ENCODE data around the gene SMCO1.
"Not testable (repeated sequence)": the region's sequence is repeated elsewhere in the genome, so short reads cannot be mapped to it uniquely, and the experiment has no call there.

SMCO1 gene

DNA sequence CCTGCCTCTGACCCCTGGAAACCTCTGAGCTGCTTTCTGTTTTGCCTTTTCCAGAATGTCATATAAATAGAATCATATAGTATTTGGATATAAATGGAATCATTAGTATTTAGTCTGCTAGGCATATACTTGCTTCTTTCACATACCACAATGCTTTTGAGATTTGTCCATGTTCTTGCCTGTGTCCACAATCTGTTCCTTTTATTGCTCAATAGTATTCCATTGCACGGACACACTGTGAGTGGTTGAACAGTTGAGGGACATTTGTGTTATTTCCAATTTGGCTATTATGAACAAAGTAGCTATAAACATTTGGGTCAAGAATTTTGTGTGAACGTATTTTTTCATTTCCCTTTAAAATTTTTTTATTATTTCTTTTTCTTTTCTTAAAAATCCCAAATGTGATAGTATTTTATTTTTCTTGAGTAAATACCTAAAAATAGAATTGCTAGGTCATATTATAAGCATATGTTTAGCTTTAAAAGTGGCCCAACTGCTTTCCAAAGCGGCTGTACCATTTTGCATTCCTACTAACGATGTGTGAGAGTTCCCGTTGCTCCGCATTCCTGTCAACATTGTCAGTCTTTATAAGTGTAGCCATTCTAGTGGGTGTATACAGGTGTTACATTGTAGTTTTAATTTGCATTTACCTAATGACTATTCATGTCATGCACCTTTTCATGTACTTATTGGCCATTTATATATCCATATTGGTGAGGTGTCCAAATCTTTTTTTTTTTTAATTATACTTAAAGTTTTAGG is 26.7 kb upstream of the SMCO1 start:
- no peak for ATAC-seq (ENCODE audit: low read depth)
- no peak for DNase-seq (ENCODE audit: low spot score in 2 of 2)

DNA sequence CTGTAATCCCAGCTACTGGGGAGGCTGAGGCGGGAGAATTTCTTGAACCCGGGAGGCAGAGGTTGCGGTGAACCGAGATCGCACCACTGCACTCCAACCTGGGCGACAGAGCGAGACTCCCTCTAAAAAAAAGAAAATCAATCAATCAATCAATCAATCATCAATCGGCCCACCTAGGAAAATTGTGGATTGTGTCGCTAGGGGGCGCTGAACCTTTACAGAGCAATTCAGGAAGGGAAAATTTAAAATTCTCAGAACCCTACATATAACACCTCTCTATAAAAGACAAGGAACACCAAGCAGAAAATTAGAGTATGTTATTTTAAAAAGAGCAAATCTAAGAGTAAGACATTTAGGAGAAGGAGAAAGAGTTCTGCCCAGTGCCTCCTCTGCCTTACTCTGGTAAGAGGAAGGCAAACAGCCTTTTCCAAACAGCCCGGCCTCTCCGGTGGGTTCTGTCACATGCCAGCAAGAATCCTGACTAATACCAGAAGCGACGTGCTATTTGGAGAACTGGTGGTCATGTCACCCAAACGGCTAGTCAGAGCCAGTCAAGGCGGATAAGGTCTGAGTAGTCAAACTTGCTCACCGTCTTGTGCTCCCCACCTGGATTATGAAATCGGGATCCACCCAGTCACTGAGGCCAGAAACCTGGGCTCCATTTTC is 22.3 kb upstream of the SMCO1 start:
- Mint-ChIP-seq H3K9me3 (no peaks in the 10 kb centered on the region), H3K27me3 (peaks cover 6% of the 10 kb centered on the region), H3K27ac (no peak overlapping the region), H3K4me3 (no peak overlapping the region), H3K36me3 (no peaks in the 10 kb centered on the region), H3K4me1 (no peaks in the 10 kb centered on the region)
- DNase-seq (ENCODE audit: low spot score in 2 of 2) (peak; percentile 48 to 52), ATAC-seq (ENCODE audit: low read depth) (peak; percentile 35)

More for the DNA sequence above, 26.7 kb upstream of the SMCO1 start:
- H3K9me3 Mint-ChIP-seq: no peaks in the 10 kb centered on the region
- peaks cover 4% of the 10 kb centered on the region for H3K27me3 Mint-ChIP-seq
- no peaks in the 10 kb centered on the region for H3K4me1 Mint-ChIP-seq
- H3K4me3 Mint-ChIP-seq: no peak overlapping the region
- no peak overlapping the region for H3K27ac Mint-ChIP-seq
- no peaks in the 10 kb centered on the region for H3K36me3 Mint-ChIP-seq

DNA sequence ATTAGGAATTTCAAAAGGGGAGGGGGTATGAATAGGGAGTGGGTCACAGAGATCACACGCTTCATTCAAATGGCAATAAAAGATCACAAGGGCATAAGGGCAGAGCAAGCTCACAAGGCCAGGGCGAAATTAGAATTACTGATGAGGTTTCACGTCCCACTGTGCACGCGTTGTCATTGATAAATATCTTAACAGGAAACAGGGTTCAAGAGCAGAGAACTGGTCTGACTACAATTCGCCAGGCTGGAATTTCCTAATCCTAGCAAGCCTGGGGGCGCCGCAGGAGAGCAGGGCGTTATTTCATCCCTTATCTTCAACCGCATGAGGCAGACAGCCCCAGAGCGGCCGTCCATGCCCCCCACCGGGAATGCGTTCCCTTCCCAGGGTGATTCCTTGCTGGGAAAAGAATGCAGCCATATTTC is 18.1 kb upstream of the SMCO1 start:
- no peaks in the 10 kb centered on the region for H3K4me1 Mint-ChIP-seq
- ATAC-seq (ENCODE audit: low read depth): no peak
- H3K9me3 Mint-ChIP-seq: peaks cover 6% of the 10 kb centered on the region
- H3K27me3 Mint-ChIP-seq: peaks cover 8% of the 10 kb centered on the region
- no peak for DNase-seq (ENCODE audit: low spot score in 2 of 2)
- peaks cover 4% of the 10 kb centered on the region for H3K36me3 Mint-ChIP-seq
- H3K27ac Mint-ChIP-seq: no peak overlapping the region
- H3K4me3 Mint-ChIP-seq: no peak overlapping the region

DNA sequence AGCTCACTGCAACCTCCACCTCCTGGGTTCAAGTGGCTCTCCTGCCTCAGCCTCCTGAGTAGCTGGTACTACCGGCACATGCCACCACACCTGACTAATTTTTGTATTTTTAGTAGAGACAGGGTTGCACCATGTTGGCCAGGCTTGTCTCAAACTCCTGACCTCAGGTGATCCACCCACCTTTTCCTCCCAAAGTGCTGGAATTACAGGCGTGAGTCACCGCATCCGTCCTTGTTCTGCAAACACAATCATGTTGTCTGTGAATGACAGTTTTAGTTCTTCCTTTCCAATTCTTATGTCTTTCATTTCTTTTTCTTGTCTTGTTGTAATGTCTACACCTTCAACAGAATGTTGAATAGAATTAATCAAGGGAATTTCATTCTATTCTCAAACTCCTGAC is 16.3 kb upstream of the SMCO1 start:
- ATAC-seq (ENCODE audit: low read depth): no peak
- Mint-ChIP-seq H3K9me3 (peaks cover 6% of the 10 kb centered on the region), H3K27ac (no peak overlapping the region), H3K36me3 (peaks cover 4% of the 10 kb centered on the region), H3K4me3 (no peak overlapping the region), H3K27me3 (peaks cover 4% of the 10 kb centered on the region), H3K4me1 (peaks cover 3% of the 10 kb centered on the region)
- DNase-seq (ENCODE audit: low spot score in 2 of 2): no peak

DNA sequence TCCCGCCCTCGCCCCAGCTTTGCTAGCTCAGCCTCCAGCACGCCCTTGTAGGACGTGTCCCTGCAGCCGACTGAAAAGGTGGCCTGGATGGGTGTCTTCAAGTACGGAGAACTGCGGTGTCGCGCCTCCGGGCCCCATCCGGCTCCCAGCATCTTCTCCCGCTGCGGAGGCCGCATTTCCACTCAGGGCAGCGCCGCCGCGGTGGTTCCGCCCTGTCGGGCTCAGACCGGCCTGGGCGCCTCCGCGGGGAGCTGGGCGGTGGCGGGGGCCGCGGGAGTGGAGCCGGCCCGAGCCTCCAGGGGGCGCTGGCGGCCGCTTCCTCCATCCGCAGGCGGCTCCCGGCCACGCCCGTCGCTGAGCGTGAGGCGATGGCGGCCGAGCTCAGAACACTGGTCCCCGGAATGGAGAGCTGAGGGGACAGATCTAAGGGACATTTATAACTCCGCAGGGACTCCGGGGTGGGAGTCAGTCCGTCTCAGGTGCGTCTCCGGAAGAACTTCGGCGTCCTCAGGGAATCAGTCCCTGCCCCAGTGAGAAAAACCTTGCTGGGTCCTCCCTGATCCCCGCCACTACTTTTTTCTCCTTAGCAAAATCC is 13.6 kb upstream of the SMCO1 start:
- H3K27ac Mint-ChIP-seq: no peak overlapping the region
- DNase-seq (ENCODE audit: low spot score in 2 of 2) (peak; percentile 81 to 82), ATAC-seq (ENCODE audit: low read depth) (peak; percentile 96)
- peak overlapping the region; percentile 74 for H3K4me3 Mint-ChIP-seq
- peaks cover 4% of the 10 kb centered on the region for H3K36me3 Mint-ChIP-seq
- peaks cover 6% of the 10 kb centered on the region for H3K9me3 Mint-ChIP-seq
- peaks cover 3% of the 10 kb centered on the region for H3K27me3 Mint-ChIP-seq
- H3K4me1 Mint-ChIP-seq: peaks cover 3% of the 10 kb centered on the region

DNA sequence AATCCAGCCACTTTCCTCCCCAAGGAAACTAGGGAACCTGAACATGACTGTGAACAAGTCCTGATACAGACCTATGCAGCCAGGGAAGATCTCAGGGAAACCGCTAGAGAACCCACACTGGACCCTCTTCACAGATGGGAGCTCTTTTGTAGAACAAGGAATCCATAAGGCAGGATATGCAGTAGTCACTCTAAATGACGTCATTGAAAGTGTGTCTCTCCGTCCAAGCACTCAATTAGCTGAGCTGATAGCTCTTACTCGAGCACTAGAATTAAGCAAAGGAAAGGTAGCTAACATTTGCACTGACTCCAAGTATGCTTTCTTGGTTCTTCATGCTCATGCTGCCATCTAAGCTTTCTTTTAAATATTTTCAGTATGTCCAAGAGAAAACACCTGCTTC is 10.0 kb upstream of the SMCO1 start:
- ATAC-seq (ENCODE audit: low read depth): no peak
- no peak overlapping the region for H3K27ac Mint-ChIP-seq

DNA sequence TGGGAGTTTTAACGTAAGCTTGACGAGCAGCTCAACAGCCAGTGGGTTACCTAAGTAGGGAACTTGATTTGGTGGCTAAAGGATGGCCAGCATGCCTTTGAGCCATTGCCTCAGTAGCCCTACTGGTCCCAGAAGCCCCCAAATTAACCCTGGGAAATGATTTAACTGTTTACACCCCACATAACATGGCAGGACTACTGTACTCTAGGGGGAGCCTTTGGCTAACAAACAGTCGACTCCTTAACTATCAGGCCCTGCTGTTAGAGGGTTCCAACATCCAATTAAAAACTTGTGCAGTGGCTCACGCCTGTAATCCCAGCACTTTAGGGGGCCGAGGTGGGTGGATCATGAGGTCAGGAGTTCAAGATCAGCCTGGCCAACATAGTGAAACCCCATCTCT is 9.4 kb upstream of the SMCO1 start:
- no peaks in the 10 kb centered on the region for H3K27me3 Mint-ChIP-seq
- DNase-seq (ENCODE audit: low spot score in 2 of 2): no peak
- H3K9me3 Mint-ChIP-seq: peaks cover 9% of the 10 kb centered on the region
- no peak overlapping the region for H3K4me3 Mint-ChIP-seq
- peaks cover 3% of the 10 kb centered on the region for H3K4me1 Mint-ChIP-seq
- peaks cover 4% of the 10 kb centered on the region for H3K36me3 Mint-ChIP-seq
- no peak overlapping the region for H3K27ac Mint-ChIP-seq
- no peak for ATAC-seq (ENCODE audit: low read depth)

More for the DNA sequence above, 10.0 kb upstream of the SMCO1 start:
- Mint-ChIP-seq H3K9me3 (peaks cover 9% of the 10 kb centered on the region), H3K4me3 (no peak overlapping the region), H3K4me1 (peaks cover 3% of the 10 kb centered on the region), H3K27me3 (no peaks in the 10 kb centered on the region), H3K36me3 (peaks cover 4% of the 10 kb centered on the region)
- no peak for DNase-seq (ENCODE audit: low spot score in 2 of 2)

DNA sequence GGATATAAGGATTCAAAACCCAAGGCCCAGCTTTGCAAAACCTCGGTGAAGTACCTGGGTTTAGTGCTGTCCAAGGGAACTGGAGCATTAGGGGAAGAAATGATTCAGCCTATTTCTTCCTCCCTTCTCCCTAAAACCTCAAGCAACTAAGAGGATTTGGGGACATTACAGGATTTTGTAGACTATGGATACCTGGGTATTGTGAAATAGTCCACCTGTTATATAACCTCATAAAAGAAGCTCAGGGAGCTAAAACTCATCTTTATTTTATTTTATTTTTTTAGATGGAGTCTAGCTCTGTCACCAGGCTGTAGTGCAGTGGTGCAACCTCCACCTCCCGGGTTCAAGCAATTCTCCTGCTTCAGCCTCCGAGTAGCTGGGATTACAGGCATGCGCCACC is 8.7 kb upstream of the SMCO1 start:
- H3K9me3 Mint-ChIP-seq: peaks cover 11% of the 10 kb centered on the region
- ATAC-seq (ENCODE audit: low read depth) (no peak), DNase-seq (ENCODE audit: low spot score in 2 of 2) (no peak)
- H3K4me3 Mint-ChIP-seq: no peak overlapping the region
- peaks cover 3% of the 10 kb centered on the region for H3K4me1 Mint-ChIP-seq
- H3K27ac Mint-ChIP-seq: no peak overlapping the region
- H3K27me3 Mint-ChIP-seq: no peaks in the 10 kb centered on the region
- H3K36me3 Mint-ChIP-seq: peaks cover 4% of the 10 kb centered on the region

DNA sequence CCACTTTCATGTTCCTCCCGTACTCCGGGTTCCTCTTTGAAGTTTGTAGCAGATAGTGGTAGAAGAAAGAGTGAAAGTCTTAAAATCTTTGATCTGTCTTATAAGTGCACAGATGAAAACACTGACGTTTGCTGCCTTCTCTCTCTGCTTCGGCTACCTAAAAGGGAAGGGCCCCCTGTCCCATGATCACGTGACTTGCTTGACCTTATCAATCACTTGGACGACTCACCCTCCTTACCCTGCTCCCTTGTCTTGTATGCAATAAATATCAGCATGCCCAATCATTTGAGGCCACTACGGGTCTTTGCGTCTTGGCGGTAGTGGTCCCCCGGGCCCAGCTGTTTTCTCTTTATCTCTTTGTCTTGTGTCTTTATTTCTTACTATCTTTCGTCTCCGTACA is 6.1 kb upstream of the SMCO1 start:
- DNase-seq (ENCODE audit: low spot score in 2 of 2); H3K27me3 Mint-ChIP-seq; ATAC-seq (ENCODE audit: low read depth); H3K4me1 Mint-ChIP-seq; H3K4me3 Mint-ChIP-seq; H3K36me3 Mint-ChIP-seq; H3K27ac Mint-ChIP-seq: not testable (repeated sequence)
- H3K9me3 Mint-ChIP-seq: peaks cover 11% of the 10 kb centered on the region

DNA sequence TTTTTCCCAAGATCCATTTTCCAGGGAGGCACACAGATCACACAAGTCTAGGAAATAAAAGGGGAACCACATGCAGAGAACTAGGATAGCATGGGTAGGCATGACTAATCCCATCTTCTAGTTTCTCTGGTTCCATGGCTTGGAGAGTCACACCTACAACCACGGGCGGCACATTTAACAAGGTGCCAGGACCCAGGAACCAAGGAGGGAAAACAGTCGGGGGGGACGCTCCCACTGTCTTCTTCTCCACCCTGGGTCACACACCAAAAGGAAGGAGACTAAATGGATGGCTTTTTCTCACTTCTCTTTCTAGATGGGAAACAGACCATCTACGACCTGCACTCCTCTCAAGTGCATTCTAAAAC is 4.6 kb upstream of the SMCO1 start:
- no peak overlapping the region for H3K4me3 Mint-ChIP-seq
- no peak overlapping the region for H3K27ac Mint-ChIP-seq
- H3K9me3 Mint-ChIP-seq: peaks cover 16% of the 10 kb centered on the region
- peaks cover 8% of the 10 kb centered on the region for H3K36me3 Mint-ChIP-seq
- ATAC-seq (ENCODE audit: low read depth) (no peak), DNase-seq (ENCODE audit: low spot score in 2 of 2) (no peak)
- H3K4me1 Mint-ChIP-seq: no peaks in the 10 kb centered on the region
- H3K27me3 Mint-ChIP-seq: peaks cover 2% of the 10 kb centered on the region

DNA sequence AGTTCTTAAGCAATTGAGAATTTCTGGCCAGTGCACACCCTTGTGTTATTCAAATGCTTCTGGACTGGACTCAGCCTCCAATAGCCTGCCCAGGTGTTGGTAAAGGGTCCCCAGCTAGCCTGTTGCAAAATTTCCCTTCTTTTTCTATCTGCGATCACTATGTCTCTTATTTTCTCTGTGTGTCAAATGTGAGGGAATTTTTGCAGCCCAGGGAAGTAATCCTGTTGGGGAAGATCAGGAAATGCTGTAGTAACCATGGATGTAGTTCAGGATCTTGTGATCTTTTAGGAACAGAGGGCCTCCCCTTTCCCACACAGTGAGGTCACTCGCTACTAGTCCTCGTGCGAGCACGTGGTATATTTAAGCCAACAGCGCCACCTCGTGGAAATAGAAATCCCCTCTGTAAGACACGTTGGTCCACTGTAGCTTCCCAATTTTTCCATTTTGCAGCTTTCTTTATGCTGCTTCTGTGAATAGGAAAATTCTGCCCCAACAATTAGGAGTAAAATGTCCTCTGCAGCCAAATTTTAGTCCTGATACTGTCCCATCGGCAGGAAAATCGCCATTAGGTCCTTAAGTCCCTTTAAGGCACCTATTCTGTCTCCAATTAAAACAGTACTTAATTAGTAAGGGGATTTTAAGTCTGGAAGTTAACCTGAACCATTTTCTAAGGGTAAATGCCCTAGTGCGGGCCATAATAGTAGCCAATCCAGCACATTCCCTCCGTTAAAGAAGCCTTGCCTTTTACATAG is 4.0 kb upstream of the SMCO1 start:
- Mint-ChIP-seq H3K9me3 (peaks cover 17% of the 10 kb centered on the region), H3K36me3 (peaks cover 9% of the 10 kb centered on the region), H3K4me3 (no peak overlapping the region), H3K4me1 (no peaks in the 10 kb centered on the region), H3K27me3 (peaks cover 4% of the 10 kb centered on the region), H3K27ac (no peak overlapping the region)
- ATAC-seq (ENCODE audit: low read depth) (no peak), DNase-seq (ENCODE audit: low spot score in 2 of 2) (no peak)

DNA sequence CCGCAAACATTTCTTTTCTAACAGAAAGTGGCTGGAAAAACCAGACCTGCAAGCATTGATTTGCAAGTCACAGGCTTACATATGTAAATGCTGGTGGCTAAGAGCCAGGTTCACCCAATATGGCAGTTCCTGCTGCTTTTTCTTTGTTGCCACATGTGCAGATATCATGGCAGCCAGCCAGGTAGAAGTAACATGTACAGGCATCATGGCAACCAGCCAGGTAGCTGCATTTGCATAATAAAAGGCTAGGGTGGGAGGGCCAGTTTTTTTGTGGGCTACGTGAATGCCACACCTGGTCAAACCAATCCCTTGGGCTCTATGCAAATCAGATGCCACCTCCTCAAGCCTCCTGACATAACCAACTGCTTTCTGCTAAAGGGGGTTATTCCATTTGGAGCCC is 2.8 kb upstream of the SMCO1 start:
- Mint-ChIP-seq H3K4me3 (no peak overlapping the region), H3K27ac (no peak overlapping the region), H3K27me3 (peaks cover 7% of the 10 kb centered on the region), H3K36me3 (peaks cover 13% of the 10 kb centered on the region), H3K4me1 (no peaks in the 10 kb centered on the region), H3K9me3 (peaks cover 21% of the 10 kb centered on the region)
- ATAC-seq (ENCODE audit: low read depth): no peak
- no peak for DNase-seq (ENCODE audit: low spot score in 2 of 2)

DNA sequence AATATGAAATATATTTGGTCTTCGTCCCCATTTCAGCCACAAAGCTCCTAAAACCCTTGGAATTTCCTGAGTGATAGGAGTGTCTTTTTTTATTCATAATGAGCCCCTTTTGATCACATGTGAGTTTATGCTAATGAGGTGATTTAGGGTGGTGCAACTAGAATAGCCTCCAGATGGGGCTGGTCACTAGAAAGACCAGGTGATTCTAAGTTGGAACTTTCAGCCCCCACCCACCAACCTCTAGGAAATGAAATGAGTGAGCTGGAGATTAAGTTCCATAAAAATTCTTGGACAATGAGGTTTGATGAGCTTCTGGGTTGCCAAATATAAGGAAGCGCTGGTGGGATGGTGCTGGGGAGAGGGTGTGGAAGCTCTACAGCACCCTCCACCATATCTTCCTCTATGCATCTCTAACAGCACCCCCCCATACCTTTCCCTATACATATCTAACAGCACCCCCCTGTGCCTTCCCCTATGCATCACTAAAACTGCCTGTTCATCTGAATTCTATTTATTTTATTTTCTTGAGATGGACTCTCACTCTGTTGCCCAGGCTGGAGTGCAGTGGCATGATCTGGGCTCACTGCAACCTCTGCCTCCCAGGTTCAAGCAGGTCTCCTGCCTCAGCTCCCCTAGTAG is 2.1 kb upstream of the SMCO1 start:
- Mint-ChIP-seq H3K36me3 (peaks cover 13% of the 10 kb centered on the region), H3K9me3 (peaks cover 21% of the 10 kb centered on the region), H3K4me1 (no peaks in the 10 kb centered on the region), H3K4me3 (no peak overlapping the region), H3K27ac (no peak overlapping the region), H3K27me3 (peaks cover 7% of the 10 kb centered on the region)
- DNase-seq (ENCODE audit: low spot score in 2 of 2): no peak
- no peak for ATAC-seq (ENCODE audit: low read depth)

DNA sequence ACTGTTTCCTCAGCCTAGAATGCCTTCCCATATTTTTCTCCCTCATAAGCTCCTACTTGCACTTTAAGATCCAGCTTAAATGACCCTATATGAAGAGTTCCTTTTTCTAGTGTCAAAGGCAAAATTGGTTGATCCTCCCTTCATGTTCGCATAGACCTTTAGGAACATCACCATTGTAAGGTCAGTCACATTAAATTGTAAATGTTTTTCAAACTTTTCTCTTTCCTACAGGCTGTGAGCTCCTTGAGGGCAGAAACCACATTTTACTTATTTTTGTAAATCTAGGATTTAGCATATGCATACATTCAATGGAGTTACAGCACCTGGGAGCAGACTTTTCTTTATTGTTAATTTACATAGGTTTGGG is 813 bp downstream of the SMCO1 start:
- Mint-ChIP-seq H3K4me1 (no peaks in the 10 kb centered on the region), H3K36me3 (peaks cover 8% of the 10 kb centered on the region), H3K9me3 (peaks cover 12% of the 10 kb centered on the region), H3K4me3 (no peak overlapping the region), H3K27me3 (peaks cover 10% of the 10 kb centered on the region), H3K27ac (no peak overlapping the region)
- no peak for DNase-seq (ENCODE audit: low spot score in 2 of 2)
- no peak for ATAC-seq (ENCODE audit: low read depth)
